Retinal pigment epithelial cell (primary cell): ENCODE results near the gene MAN1C1.

Source experiments
- DNase-seq: peaks from one replicate; pipeline ENCODE4 v3.0.0-alpha.2; 2010; ENCODE audit warnings: low read depth
- H3K4me3 ChIP-seq: 2 replicates; pipeline ENCODE4 v1.5.1; 2011; ENCODE audit warnings: mild to moderate bottlenecking, low read length, control low read depth, moderate library complexity
- TF ChIP-seq, protein P1 (sequence below): conservative IDR thresholded peaks from 2 replicates; pipeline ENCODE4 v1.5.1; 2011; ENCODE audit warnings: low read depth, low read length, control low read depth, inconsistent platforms

MAN1C1 gene

DNA sequence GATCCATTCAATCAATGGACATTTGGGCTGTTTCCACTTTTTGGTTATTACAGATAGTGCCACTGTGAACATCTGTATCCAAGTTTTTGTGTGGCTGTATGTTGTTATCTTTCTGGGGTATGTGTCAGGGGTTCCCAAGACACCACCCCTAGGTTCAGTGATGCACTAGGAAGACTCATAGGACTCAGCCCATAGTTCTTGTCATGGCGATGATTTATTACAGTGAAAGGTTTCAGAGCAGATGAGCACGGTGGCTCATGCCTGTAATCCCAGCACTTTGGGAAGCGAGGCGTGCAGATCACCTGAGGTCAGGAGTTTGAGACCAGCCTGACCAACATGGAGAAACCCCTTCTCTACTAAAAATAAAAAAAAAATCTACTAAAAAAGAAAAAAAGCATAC, 64.1 kb downstream of the MAN1C1 start:
- H3K4me3 ChIP-seq: no peak overlapping the region
- no peak for DNase-seq
- TF ChIP-seq, protein P1, sequence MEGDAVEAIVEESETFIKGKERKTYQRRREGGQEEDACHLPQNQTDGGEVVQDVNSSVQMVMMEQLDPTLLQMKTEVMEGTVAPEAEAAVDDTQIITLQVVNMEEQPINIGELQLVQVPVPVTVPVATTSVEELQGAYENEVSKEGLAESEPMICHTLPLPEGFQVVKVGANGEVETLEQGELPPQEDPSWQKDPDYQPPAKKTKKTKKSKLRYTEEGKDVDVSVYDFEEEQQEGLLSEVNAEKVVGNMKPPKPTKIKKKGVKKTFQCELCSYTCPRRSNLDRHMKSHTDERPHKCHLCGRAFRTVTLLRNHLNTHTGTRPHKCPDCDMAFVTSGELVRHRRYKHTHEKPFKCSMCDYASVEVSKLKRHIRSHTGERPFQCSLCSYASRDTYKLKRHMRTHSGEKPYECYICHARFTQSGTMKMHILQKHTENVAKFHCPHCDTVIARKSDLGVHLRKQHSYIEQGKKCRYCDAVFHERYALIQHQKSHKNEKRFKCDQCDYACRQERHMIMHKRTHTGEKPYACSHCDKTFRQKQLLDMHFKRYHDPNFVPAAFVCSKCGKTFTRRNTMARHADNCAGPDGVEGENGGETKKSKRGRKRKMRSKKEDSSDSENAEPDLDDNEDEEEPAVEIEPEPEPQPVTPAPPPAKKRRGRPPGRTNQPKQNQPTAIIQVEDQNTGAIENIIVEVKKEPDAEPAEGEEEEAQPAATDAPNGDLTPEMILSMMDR: no peak

- DNase-seq: no peak
- TF ChIP-seq, protein P1: no peak
- H3K4me3 ChIP-seq: no peak overlapping the region
Measured at GRCh38 chr1:25682059-25682601, 65.5 kb downstream of the MAN1C1 start.

- DNase-seq: no peak
- TF ChIP-seq, protein P1: no peak
- H3K4me3 ChIP-seq: no peak overlapping the region
Measured at GRCh38 chr1:25683177-25683576, 66.6 kb downstream of the MAN1C1 start.

- TF ChIP-seq, protein P1: no peak
- H3K4me3 ChIP-seq: no peak overlapping the region
- DNase-seq: no peak
Measured at GRCh38 chr1:25683731-25684130, 67.1 kb downstream of the MAN1C1 start.

DNA sequence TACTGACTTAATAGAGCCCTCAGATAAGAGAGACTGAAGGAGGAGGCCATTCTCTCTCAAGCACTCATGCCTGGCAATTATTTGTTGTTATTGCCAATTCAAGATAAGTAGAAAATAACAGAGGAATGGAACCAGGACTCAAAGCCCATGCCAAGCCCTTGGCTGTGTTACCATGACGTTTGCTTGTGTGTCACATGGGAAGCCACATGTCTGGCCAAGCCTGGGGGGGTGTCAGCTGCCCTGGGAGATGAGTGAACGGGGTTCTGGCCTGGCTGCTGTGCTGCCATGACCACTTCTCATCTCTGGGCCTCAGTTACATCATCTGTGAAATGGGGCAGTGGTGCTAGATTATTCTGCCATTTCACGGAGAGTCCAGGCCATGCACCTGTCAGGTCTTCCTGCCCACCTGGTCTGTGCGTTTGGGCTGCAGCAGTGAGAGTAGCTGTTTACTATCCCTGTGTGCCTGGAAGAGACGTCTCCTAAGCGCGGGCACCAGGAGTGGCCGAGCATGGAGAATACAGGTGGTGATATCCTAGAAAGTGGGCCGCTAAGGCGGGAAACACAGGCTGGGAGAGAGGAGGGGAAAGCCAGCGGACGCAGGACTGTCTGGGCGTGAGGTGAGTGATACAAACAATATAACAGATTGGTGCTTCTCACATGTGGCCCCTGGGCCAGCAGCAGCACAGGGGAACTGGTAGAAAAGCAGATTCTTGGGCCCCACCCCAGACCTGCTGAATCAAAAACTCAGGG, 67.8 kb downstream of the MAN1C1 start:
- no peak for DNase-seq
- TF ChIP-seq, protein P1: no peak
- no peak overlapping the region for H3K4me3 ChIP-seq

DNA sequence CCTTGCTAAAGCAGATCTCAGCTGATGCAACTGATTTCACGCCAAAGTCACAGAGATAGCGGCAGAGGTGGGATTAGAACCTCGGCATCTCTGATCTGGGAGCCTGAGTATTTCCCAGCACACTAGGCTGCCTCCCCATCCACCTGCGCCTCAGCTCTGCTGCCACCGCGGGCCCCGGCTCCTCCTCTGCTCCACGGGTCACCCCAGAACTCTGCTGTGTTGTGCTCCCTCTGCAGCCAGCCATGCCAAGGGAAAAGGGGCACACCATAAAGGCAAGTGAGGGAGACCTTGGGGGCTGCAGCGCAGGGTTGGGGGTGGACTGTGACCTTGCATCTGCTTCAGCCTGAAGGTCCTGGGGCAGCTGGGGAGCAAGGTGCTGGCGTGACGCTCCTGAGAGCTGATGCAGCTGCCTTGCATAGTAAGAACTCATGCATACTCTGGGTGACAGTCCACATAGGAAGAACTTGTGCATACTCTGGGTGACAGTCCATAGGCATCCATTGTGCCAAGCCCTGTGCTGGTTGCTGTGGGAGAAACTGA, 68.7 kb downstream of the MAN1C1 start:
- TF ChIP-seq, protein P1: no peak
- H3K4me3 ChIP-seq: no peak overlapping the region
- no peak for DNase-seq
